HG03558 (cell line): ENCODE results near the gene NKD1.
"Not testable (repeated sequence)": the region's sequence is repeated elsewhere in the genome, so short reads cannot be mapped to it uniquely, and the experiment has no call there.

Experiments
- ATAC-seq: cut with Tn5 transposase; IDR thresholded peaks from one replicate; pipeline ENCODE4 v1.9.1; 2021; ENCODE audit warnings: moderate number of reproducible peaks; ENCODE audit not compliant: unreplicated experiment; ENCODE audit errors: extremely low read depth

NKD1 gene

GRCh38 chr16:50573947-50574744, 25.9 kb downstream of the NKD1 start:
- ATAC-seq = no peak

DNA sequence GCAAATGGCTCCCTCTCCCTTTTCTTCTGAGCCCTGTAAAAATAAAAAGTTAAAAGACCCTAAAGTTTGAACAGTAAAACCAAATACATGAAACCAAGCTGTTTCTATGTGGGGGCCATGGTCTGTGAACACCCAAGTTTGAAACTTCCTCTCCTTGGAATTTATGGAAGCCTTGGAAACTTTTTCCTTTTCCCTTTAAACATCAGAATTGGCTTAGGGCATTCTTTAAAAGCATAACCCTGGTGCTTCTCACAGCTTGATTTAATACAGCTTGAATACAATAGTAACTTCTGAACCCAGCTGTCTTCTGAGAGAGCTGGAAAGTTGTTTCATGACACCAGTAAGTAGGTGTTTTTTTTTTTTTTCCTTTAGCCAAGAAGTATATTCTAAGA, 26.5 kb downstream of the NKD1 start:
- no peak for ATAC-seq

DNA sequence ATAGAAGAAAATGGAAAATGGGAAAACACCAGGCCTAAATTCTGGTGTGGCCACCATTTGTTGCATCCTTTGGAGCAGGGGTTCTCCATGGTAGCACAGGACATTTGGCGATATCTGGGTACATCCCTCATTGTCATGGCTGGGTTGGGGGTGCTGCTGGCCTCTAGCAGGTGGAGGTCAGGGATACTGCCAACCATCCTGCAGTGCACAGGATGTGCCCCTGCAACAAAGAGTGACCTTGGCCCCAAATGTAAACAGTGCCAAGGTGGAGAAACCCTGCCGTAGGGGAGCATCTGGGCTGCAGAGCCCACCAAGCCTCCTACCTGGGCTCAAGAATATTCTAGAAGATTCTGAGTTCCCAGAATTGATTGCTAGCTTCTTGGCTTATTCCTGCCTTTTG, 27.5 kb downstream of the NKD1 start:
- no peak for ATAC-seq

DNA sequence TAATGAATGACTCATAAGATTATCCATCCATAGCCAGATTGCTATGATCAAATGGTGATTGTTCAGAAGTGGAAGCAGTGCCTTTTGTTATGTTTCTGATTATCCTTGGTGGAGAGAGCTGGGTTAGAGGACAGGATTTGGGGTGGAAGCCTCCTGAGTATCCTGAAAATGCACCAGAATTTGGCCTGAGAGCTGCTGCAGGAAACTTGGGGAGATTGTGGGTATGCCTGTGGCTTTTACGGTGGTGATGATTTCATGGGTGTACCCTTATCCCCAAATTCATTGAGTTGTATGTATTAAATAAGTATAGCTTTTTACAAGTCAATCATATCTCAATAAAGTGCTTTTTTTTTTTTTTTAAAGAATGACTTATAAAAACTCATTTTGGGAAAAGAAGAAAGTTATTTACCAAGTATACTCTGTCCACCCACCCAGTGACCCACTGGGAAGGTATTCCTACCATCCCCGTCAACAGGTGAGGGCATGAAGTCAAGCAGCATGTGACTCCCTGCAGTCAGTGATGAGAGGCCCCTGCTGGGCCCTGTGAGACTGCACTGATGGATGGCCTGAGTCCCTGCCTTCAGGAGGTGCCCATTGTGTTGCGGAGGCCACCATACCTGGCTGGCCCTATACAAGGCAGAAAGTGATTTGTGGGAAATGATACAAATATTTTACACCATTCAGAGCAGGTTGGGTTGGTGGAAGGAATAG, 28.4 kb downstream of the NKD1 start:
- no peak for ATAC-seq

- no peak for ATAC-seq
Observed at GRCh38 chr16:50578137-50578536, 29.9 kb downstream of the NKD1 start.

DNA sequence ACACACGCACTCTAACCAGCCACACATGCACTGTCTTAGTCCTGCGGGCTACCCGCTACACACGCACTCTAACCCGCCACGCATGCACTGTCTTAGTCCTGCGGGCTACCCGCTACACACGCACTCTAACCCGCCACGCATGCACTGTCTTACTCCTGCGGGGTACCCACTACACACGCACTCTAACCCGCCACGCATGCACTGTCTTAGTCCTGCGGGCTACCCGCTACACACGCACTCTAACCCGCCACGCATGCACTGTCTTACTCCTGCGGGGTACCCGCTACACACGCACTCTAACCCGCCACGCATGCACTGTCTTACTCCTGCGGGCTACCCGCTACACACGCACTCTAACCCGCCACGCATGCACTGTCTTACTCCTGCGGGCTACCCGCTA, 31.2 kb downstream of the NKD1 start:
- not testable (repeated sequence) for ATAC-seq

GRCh38 chr16:50580180-50580798, 32.1 kb downstream of the NKD1 start:
- ATAC-seq = no peak

- no peak for ATAC-seq
Observed at GRCh38 chr16:50581845-50582244, 33.6 kb downstream of the NKD1 start.

- no peak for ATAC-seq
Observed at GRCh38 chr16:50583211-50583610, 35.0 kb downstream of the NKD1 start.

DNA sequence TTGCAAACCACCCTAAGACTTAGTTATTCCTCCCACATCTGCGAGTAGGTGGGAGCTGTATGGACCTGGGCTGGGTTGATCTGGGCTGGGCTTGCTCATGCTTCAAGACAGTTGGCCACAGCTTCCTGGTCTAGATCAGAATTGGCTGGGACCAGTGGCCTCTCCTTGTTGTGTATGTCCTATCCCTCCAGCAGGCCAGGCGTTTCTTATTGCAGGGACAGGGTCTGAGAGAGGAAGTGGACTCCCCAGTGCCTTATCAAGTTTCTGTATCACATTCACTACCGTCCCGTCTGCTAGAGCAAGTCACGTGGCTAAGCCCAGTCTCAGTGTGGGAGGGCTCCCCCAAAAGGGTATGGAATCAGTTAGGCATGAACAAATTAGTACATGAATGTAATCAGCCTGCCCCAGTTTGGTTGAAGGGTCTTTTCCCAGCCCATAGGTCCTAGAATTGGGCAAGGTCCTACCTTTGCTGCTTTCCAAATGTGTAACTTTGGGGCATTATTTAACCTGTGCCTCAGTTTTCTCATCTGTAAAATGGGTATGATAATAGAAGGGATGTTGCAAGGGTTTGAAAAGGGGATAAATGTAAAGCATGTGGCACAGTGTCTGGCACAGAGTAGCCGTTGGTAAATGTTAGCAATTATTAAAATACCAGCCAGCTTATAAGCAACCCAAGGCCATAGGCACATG, 36.0 kb downstream of the NKD1 start:
- peak; percentile 39 for ATAC-seq

GRCh38 chr16:50585331-50585776, 37.2 kb downstream of the NKD1 start:
- ATAC-seq = no peak

DNA sequence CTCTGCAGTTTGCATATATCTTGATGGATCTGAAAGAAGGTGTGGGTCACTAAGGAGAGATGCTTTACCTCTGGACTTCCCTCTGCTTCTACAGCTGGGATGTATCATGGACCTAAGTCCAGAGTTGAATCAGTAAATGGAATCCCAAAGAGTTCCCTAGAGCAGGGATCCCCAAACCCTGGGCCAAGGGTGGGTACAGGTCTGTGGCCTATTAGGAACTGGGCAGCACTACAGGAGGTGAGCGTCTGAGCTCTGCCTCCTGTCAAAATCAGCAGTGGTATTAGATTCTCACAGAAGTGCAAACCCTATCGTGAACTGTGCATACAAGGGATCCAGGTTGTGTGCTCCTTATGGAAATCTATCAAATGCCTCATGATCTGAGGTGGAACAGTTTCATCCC, 39.3 kb downstream of the NKD1 start:
- no peak for ATAC-seq

- ATAC-seq = no peak
Observed at GRCh38 chr16:50588276-50588675, 40.1 kb downstream of the NKD1 start.

- ATAC-seq = no peak
Observed at GRCh38 chr16:50591209-50591608, 43.0 kb downstream of the NKD1 start.

DNA sequence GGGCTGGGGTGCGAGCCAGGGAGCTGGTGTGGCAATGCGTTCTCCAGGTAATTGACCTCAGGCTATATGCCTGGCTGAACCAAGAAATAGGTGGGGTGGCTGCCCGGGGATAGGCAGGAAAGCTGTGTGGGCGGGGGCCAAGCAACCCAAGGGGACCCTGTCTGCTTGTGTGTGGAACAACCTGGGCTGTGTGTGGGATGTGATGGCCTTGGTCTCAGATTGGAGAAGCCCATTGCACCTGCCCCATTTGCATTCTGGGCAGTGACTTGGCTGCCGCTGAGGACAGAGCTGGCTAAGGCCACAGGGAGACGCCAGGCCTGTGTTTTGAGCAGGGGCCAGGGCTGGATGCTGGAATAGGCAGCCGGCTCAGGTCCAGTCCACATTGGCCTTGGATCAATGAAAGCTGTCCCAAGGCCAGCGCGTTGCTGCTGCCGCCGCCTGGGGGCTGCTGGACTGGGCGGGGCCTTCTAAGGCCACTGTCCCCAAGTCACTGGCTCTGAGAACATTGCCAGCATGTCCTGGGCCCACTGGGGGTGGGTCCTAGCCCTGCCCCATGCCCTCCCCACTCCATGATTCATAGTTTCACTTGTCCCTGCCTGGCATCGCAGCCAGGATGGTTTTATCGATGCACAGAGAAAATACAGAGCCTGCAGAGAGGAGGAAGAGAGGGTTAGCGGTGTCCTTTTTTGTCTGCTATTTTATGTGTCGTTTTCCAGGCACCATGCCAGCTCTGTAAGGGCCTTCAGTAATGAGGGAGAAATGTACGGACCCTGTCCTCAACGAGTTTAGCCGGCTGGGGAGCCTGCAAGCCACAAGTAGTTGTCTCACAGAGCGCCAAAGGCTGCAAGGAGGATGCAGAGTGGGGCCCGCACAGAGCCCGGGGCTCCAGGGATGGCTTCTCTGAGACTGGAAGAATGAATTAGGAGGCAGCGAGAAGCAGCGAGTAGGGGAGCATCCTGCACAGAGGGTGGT, 43.9 kb downstream of the NKD1 start:
- ATAC-seq = no peak

DNA sequence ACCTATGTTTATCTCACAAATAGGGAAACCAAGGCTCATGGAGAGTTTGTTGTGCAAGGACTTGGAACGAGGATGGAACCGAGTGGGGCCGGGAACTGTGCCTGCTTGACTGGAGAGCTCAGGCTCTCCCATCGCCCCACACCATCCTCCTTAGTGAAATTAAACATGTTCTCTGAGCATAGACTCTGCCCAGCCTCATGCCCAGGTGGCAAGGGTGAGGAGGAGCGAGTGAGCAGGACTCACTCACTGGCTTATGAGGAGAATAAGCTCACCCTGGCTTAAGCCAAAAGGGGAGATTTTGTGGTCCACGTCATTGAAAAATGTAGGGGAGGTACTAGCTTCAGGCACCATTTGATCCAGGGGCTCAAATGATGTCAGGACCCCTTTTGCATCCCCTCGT, 44.8 kb downstream of the NKD1 start:
- no peak for ATAC-seq

- no peak for ATAC-seq
Observed at GRCh38 chr16:50593410-50594150, 45.4 kb downstream of the NKD1 start.

GRCh38 chr16:50594308-50595260, 46.4 kb downstream of the NKD1 start:
- ATAC-seq = no peak
